Gastroesophageal sphincter (tissue), 4 donors: ENCODE results near the gene GMDS. TPM values are rescaled to one million over a fixed set of nuclear protein-coding genes. Genes with fewer than 3 reads are reported as not detected.

Source experiments
- ATAC-seq: fragments of 150-250 bp; one replicate; pipeline ENCODE4 v1.9.1; 2016; ENCODE audit warnings: mild to moderate bottlenecking, moderate library complexity
- H3K27ac ChIP-seq, 4 donors: fragments of 200-600 bp; sonication (generic) in 3 of 4; 1 replicate in 3 of 4; 2 replicates in 1 of 4; pipeline ENCODE4 v1.5.1; 2016 to 2019
- H3K27me3 ChIP-seq: fragments of 200-600 bp; sonication (generic); one replicate; pipeline ENCODE4 v1.5.1; 2019
- H3K36me3 ChIP-seq, 2 donors: fragments of 200-600 bp; sonication (generic); one replicate each; pipeline ENCODE4 v1.5.1; 2019; ENCODE audit warnings: control low read depth in 1 of 2
- H3K4me1 ChIP-seq, 3 donors: fragments of 200-600 bp; sonication (generic); 1 replicate in 2 of 3; 2 replicates in 1 of 3; pipeline ENCODE4 v1.5.1; 2016 to 2019; ENCODE audit warnings: control low read depth in 2 of 3
- H3K4me3 ChIP-seq, 2 donors: fragments of 200-600 bp; sonication (generic); one replicate each; pipeline ENCODE4 v1.5.1; 2019; ENCODE audit warnings: mild to moderate bottlenecking in 1 of 2, moderate library complexity in 1 of 2
- H3K9me3 ChIP-seq, 3 donors: fragments of 200-600 bp; sonication (generic); one replicate each; pipeline ENCODE4 v1.5.1; 2017 to 2019; ENCODE audit warnings: control low read depth in 2 of 3
- CTCF ChIP-seq, 4 experiments: fragments of 200-600 bp in 2 of 4; fragments of 450-650 bp in 2 of 4; sonication (generic) in 1 of 4; IDR thresholded peaks; one replicate each; pipeline ENCODE4 v1.5.1; 2017 to 2019; ENCODE audit warnings: antibody characterized with exemption in 4 of 4, mild to moderate bottlenecking in 2 of 4, moderate library complexity in 2 of 4
- EP300 ChIP-seq: sonication (generic); formaldehyde crosslinking; IDR thresholded peaks from one replicate; pipeline ENCODE4 v1.6.1; 2017; ENCODE audit warnings: antibody characterized with exemption, mild to moderate bottlenecking
- POLR2A ChIP-seq, 2 donors: fragments of 450-650 bp; IDR thresholded peaks; one replicate each; pipeline ENCODE4 v1.6.1; 2017; ENCODE audit warnings: antibody characterized with exemption in 2 of 2, mild to moderate bottlenecking in 2 of 2, moderate library complexity in 1 of 2
- POLR2AphosphoS5 ChIP-seq: sonication (generic); formaldehyde crosslinking; IDR thresholded peaks from one replicate; pipeline ENCODE4 v1.6.1; 2017; ENCODE audit warnings: antibody characterized with exemption
- WGBS, 2 donors: methylation state at CpG; one replicate each; pipeline ENCODE4 v1.1.5; 2018; ENCODE audit warnings: low coverage in 1 of 2; 5-methylcytosine and 5-hydroxymethylcytosine counted together
- total RNA-seq, 4 donors: library from RNA; depleted of rRNA; stranded (reverse); fragments of >200 nt; gene quantifications; one replicate each; pipeline ENCODE4 v1.1.0, GENCODE V29; 2016

The GMDS gene
- total RNA-seq, 4 donors from 2014 or later, result 5.0 to 14.7 (median 6.4) TPM

- no peaks in the 10 kb centered on the region for H3K36me3 ChIP-seq
- peaks cover 0 to 18% (median 0%) of the 10 kb centered on the region in 3 donors for H3K4me1 ChIP-seq
- H3K9me3 ChIP-seq, result no peaks in the 10 kb centered on the region
- no peak for ATAC-seq
- no peak for TF ChIP-seq POLR2AphosphoS5
- TF ChIP-seq CTCF (IDR thresholded peaks at IDR 0.05), result no peak
- TF ChIP-seq POLR2A (IDR thresholded peaks at IDR 0.05), result no peak
- no peak for TF ChIP-seq EP300
- H3K27ac ChIP-seq, result no peak overlapping the region
- no peak overlapping the region for H3K4me3 ChIP-seq
- no peaks in the 10 kb centered on the region for H3K27me3 ChIP-seq
- WGBS, 2 donors, result 82 to 88% methylated on average over 5 of the region's 5 CpGs
These were observed 471.0 kb downstream of the GMDS start for GRCh38 chr6:1774226-1774915.

- Histone ChIP-seq H3K4me1 (peaks cover 0 to 16% (median 0%) of the 10 kb centered on the region in 3 donors), H3K4me3 (no peak overlapping the region), H3K27me3 (no peaks in the 10 kb centered on the region), H3K9me3 (no peaks in the 10 kb centered on the region), H3K27ac (no peak overlapping the region), H3K36me3 (no peaks in the 10 kb centered on the region)
- 86 to 89% methylated on average over 2 of the region's 2 CpGs for WGBS, 2 donors
- TF ChIP-seq CTCF (IDR thresholded peaks at IDR 0.05), result no peak
- no peak for TF ChIP-seq POLR2AphosphoS5
- TF ChIP-seq EP300, result no peak
- no peak for TF ChIP-seq POLR2A (IDR thresholded peaks at IDR 0.05)
- ATAC-seq, result no peak
These were observed 471.7 kb downstream of the GMDS start for GRCh38 chr6:1773700-1774099.

GRCh38 chr6:1770968-1771723 is 474.3 kb downstream of the GMDS start:
- ATAC-seq, result no peak
- H3K4me1 ChIP-seq, result peaks cover 0 to 23% (median 6%) of the 10 kb centered on the region in 3 donors
- TF ChIP-seq POLR2AphosphoS5 (no peak), EP300 (no peak), CTCF (IDR thresholded peaks at IDR 0.05) (no peak), POLR2A (IDR thresholded peaks at IDR 0.05) (no peak)
- no peaks in the 10 kb centered on the region for H3K27me3 ChIP-seq
- WGBS, 2 donors, result 53 to 62% methylated on average over 4 of the region's 5 CpGs
- no peak overlapping the region for H3K27ac ChIP-seq
- H3K36me3 ChIP-seq, result no peaks in the 10 kb centered on the region
- H3K9me3 ChIP-seq, result no peaks in the 10 kb centered on the region
- H3K4me3 ChIP-seq, result no peak overlapping the region

- H3K4me3 ChIP-seq, result no peak overlapping the region
- no peak for TF ChIP-seq POLR2AphosphoS5
- no peak for TF ChIP-seq CTCF (IDR thresholded peaks at IDR 0.05)
- TF ChIP-seq EP300, result no peak
- TF ChIP-seq POLR2A (IDR thresholded peaks at IDR 0.05), result no peak
- H3K9me3 ChIP-seq, result no peaks in the 10 kb centered on the region
- H3K4me1 ChIP-seq, result peaks cover 0 to 23% (median 6%) of the 10 kb centered on the region in 3 donors
- 68 to 92% methylated on average over 7 of the region's 7 CpGs for WGBS, 2 donors
- H3K27ac ChIP-seq, result no peak overlapping the region
- ATAC-seq, result no peak
- no peaks in the 10 kb centered on the region for H3K36me3 ChIP-seq
- no peaks in the 10 kb centered on the region for H3K27me3 ChIP-seq
These were observed 475.0 kb downstream of the GMDS start for GRCh38 chr6:1770435-1770843.
